ENCODE data around the gene PPARA. TPM values are rescaled to one million over a fixed set of nuclear protein-coding genes. Genes with fewer than 3 reads are reported as not detected.
"Not testable (repeated sequence)": the region's sequence is repeated elsewhere in the genome, so short reads cannot be mapped to it uniquely, and the experiment has no call there.

Gene PPARA
- total and polyA plus RNA-seq, 2 of the 4 experiments (the other 2 are of a cell fraction), result 3.1 to 7.0 TPM

GRCh38 chr22:46264520-46264919 lies 114.2 kb downstream of the PPARA start:
- Histone ChIP-seq H3K9me1 (ENCODE audit: insufficient read depth, low read length) (peaks cover 11% of the 10 kb centered on the region), H3K79me1 (ENCODE audit: low read depth in 1 of 2, low read length in 2 of 2) (peaks cover 11 to 18% of the 10 kb centered on the region in 2 experiments), H3K27me3 (ENCODE audit: control insufficient read depth, insufficient read depth, low read length) (peaks cover 28% of the 10 kb centered on the region), H3K9me3 (ENCODE audit: control insufficient read depth, insufficient read depth, low read length) (peaks cover 16% of the 10 kb centered on the region)
- WGBS, 2 experiments (ENCODE audit: extremely low coverage in 2 of 2, insufficient read length in 1 of 2), result no CpG with 5 or more reads among the region's 6 CpGs
- dilution Hi-C loops (cut with HindIII; ENCODE audit: low sequenced_read_pairs, unreplicated experiment); H3K9ac ChIP-seq (ENCODE audit: low read depth, low read length); H3K14ac ChIP-seq (replicated peaks; ENCODE audit: low read depth, low read length); BruUV-seq (replicated peaks); H3K4ac ChIP-seq (ENCODE audit: low read depth, low read length); DNase-seq; H2AK5ac ChIP-seq (ENCODE audit: low read depth, low read length); H3K4me2 ChIP-seq (ENCODE audit: low read depth, low read length); H2BK20ac ChIP-seq (ENCODE audit: low read depth, low read length); H3K56ac ChIP-seq (ENCODE audit: extremely low read depth, insufficient read depth, low read length); H4K91ac ChIP-seq (ENCODE audit: insufficient read depth, low read depth, low read length); H2BK5ac ChIP-seq (ENCODE audit: low read depth, low read length, poor library complexity, severe bottlenecking); intact Hi-C loops (cut with micrococcal nuclease); CTCF ChIA-PET; H2AFZ ChIP-seq (replicated peaks; ENCODE audit: low read length, poor library complexity); POLR2A ChIA-PET (ENCODE audit: unreplicated experiment); H4K20me1 ChIP-seq (ENCODE audit: insufficient read depth, low read length); H3K36me3 ChIP-seq (ENCODE audit: control insufficient read depth, insufficient read depth, low read length); H2BK120ac ChIP-seq (ENCODE audit: low read depth, low read length); H3K18ac ChIP-seq (ENCODE audit: low read depth, low read length); H3K27ac ChIP-seq (ENCODE audit: insufficient read depth, low read length); in situ Hi-C loops (cut with MboI; ENCODE audit: low sequenced_read_pairs); H4K8ac ChIP-seq (ENCODE audit: low read depth in 2 of 2, low read length in 2 of 2); H2BK15ac ChIP-seq (ENCODE audit: low read depth, low read length); H3K4me3 ChIP-seq (ENCODE audit: insufficient read depth, low read depth, low read length); ATAC-seq (ENCODE audit: low read depth); H3K23ac ChIP-seq (ENCODE audit: low read depth, low read length); H4K5ac ChIP-seq (ENCODE audit: low read depth, low read length); H3K4me1 ChIP-seq (ENCODE audit: control insufficient read depth, insufficient read depth, low read length); H2AK9ac ChIP-seq (replicated peaks; ENCODE audit: low read depth, low read length, poor library complexity): not testable (repeated sequence)

GRCh38 chr22:46265627-46266026 lies 115.3 kb downstream of the PPARA start:
- peaks cover 18% of the 10 kb centered on the region for H3K27me3 ChIP-seq (ENCODE audit: control insufficient read depth, insufficient read depth, low read length)
- H3K4me1 ChIP-seq (ENCODE audit: control insufficient read depth, insufficient read depth, low read length); H3K27ac ChIP-seq (ENCODE audit: insufficient read depth, low read length); dilution Hi-C loops (cut with HindIII; ENCODE audit: low sequenced_read_pairs, unreplicated experiment); BruUV-seq (replicated peaks); H3K36me3 ChIP-seq (ENCODE audit: control insufficient read depth, insufficient read depth, low read length); H2BK20ac ChIP-seq (ENCODE audit: low read depth, low read length); H2BK120ac ChIP-seq (ENCODE audit: low read depth, low read length); H2AK9ac ChIP-seq (replicated peaks; ENCODE audit: low read depth, low read length, poor library complexity); H3K18ac ChIP-seq (ENCODE audit: low read depth, low read length); CTCF ChIA-PET; H4K20me1 ChIP-seq (ENCODE audit: insufficient read depth, low read length); DNase-seq; H3K9ac ChIP-seq (ENCODE audit: low read depth, low read length); H3K56ac ChIP-seq (ENCODE audit: extremely low read depth, insufficient read depth, low read length); H2BK5ac ChIP-seq (ENCODE audit: low read depth, low read length, poor library complexity, severe bottlenecking); H2BK15ac ChIP-seq (ENCODE audit: low read depth, low read length); POLR2A ChIA-PET (ENCODE audit: unreplicated experiment); H3K14ac ChIP-seq (replicated peaks; ENCODE audit: low read depth, low read length); H3K4ac ChIP-seq (ENCODE audit: low read depth, low read length); H2AK5ac ChIP-seq (ENCODE audit: low read depth, low read length); H4K91ac ChIP-seq (ENCODE audit: insufficient read depth, low read depth, low read length); H4K8ac ChIP-seq (ENCODE audit: low read depth in 2 of 2, low read length in 2 of 2); H3K23ac ChIP-seq (ENCODE audit: low read depth, low read length); in situ Hi-C loops (cut with MboI; ENCODE audit: low sequenced_read_pairs); H4K5ac ChIP-seq (ENCODE audit: low read depth, low read length); H3K4me3 ChIP-seq (ENCODE audit: insufficient read depth, low read depth, low read length); ATAC-seq (ENCODE audit: low read depth); H2AFZ ChIP-seq (replicated peaks; ENCODE audit: low read length, poor library complexity); H3K4me2 ChIP-seq (ENCODE audit: low read depth, low read length): not testable (repeated sequence)
- H3K9me3 ChIP-seq (ENCODE audit: control insufficient read depth, insufficient read depth, low read length), result peaks cover 10% of the 10 kb centered on the region; the same call in 1 of the 2 replicates
- peaks cover 11% of the 10 kb centered on the region for H3K9me1 ChIP-seq (ENCODE audit: insufficient read depth, low read length)
- WGBS, 2 experiments (ENCODE audit: extremely low coverage in 2 of 2, insufficient read length in 1 of 2), result 93% methylated on average over 3 of the region's 4 CpGs; no CpG with 5 or more reads in 1 of the 2 experiments
- intact Hi-C loops (cut with micrococcal nuclease), result loop anchor here (2.0 kb wide), 1 partner anchor 115 kb away; the partner anchor contains the start of gene PPARA
- peaks cover 15 to 24% of the 10 kb centered on the region in 2 experiments for H3K79me1 ChIP-seq (ENCODE audit: low read depth in 1 of 2, low read length in 2 of 2)

Data from IMR-90 (cell line).